GM20431 (cell line): ENCODE measurements around the gene LRCH1.

Source experiments
- in situ Hi-C: fragments of 300-500 bp; cut with MseI, MboI; formaldehyde crosslinking; loops from one replicate; pipeline ENCODE4 v1.15.0; 2020; ENCODE audit warnings: low sequenced_read_pairs; ENCODE audit not compliant: unreplicated experiment

LRCH1 gene

GRCh38 chr13:46582190-46582589 is 29.2 kb downstream of the LRCH1 start:
- in situ Hi-C loops, result no loop called here

DNA sequence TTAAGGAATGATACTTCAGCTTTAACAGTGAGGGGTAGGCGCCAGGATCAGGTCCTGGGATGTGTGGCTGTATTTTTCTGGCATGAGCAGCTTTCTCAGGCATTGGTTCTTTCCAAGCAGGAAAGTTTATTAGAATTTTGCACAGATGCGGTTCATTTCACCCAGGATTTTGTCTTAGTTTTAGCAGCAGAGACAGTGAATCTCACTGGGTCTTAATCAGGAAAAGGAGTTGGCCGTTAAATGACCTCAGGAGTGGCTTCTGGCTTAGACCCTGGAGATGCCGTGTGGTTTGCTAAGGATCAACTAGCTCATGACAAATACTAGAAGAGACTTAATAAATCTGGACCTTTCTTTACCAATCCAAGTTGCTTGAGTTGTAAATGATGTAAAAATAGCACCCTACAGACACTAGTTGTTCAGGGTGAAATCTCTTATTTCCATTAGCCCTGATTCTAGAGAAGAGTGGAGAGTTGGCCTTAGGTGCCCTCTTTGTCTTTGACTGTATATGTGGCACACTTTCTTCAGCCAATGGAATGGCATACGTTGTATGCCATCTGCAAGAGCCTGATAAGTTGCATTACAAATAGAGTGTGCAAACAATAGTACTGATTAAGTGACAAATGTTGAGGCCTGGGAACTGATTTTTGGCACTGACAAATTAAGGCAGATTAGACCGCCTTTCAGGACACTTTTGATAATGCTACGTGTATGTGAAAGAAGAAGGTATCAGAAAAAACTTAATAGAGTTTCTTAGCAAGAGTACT is 34.0 kb downstream of the LRCH1 start:
- in situ Hi-C loops, result no loop called here

- in situ Hi-C loops, result no loop called here
These were observed 34.9 kb downstream of the LRCH1 start for GRCh38 chr13:46587807-46588418.

DNA sequence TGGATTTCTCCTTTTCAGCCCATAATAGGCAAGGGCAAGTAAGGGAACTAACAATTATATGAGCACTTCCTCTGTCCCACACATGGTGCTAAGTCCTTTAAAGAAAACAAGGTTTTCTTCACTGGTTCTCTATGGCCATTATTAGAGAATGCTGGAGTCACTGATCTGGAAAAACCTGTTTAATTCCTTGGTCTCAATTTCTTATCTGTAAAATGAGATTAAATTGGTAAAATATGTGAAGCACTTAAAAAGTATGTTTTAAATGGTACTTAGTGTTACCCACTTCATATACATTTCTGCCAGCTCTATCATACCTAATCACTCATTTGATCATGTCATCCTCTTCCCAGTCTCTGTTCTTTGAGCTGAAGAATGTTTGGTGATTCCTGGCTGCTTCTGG is 39.4 kb downstream of the LRCH1 start:
- in situ Hi-C loops, result no loop called here

DNA sequence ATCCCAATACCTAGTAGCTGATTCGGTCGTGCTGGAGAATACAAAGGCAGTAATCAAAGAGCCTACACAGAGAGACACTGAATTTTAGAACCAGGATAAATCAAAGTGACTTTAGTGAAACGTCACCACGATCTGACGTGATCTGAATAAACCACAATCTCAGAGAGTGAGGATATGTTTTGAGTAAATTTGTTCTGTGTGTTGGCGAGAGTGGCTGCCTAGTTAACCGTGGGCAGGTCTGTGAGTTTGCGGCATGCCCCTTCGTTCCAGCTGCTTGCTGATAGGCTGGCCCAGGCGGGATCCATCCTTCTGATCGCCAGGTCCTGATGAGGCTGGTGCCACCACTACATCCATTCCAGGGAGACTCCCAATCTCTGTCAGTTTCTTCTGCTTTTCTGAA is 40.4 kb downstream of the LRCH1 start:
- in situ Hi-C loops, result no loop called here

GRCh38 chr13:46594374-46595078 is 41.6 kb downstream of the LRCH1 start:
- in situ Hi-C loops, result no loop called here

- in situ Hi-C loops, result no loop called here
These were observed 42.3 kb downstream of the LRCH1 start for GRCh38 chr13:46595136-46595884.

DNA sequence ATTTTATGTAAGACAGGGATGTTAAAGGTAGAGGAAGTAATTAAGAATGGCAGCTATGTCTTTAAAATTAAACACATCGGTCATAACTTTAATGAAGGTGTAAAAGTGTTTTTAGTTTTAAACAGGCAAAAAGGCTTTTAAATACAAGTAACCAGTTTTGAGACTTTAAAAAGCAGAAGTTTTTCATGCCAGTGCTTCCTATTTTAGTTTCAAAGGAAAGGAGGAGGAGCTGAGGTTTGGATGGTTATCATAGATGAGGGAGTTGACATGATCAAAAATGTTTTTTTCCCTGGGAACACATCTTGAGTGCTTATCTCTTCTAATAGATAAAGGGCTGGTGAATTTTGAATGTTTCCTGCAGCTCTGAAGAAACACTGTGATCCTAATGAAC is 42.9 kb downstream of the LRCH1 start:
- in situ Hi-C loops, result no loop called here

- in situ Hi-C loops, result no loop called here
These were observed 43.5 kb downstream of the LRCH1 start for GRCh38 chr13:46596466-46596865.

DNA sequence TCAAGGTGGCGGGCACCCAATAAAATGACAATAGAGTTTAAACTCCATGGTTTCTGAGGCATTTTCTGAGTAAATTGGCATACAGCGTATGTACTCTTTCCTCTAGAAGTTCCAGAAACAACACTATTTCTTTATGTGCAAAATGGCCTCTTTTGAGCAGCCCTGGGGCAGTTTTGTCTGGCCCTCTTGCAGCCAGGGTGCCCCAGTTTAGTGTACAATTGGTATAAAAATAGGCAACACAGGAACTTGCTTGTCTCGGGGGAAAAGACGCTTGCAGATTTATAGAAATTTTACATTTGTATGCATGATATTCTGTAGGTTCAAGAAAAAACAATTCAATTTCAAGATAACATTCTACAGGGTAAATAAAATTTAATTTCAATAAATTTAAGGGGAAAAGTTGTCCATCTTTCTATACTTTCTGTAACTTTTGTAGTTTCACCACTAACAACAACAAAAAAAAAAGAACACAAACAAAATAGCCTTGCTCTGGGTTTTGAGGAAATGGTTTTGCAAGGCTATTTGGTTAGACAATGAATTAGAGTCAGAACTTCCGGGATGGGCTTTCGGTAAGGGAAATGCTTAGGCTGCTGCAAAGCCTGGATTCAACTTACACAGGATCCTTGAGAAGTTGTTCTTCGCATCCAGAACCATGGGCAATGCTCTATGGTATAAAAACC is 45.3 kb downstream of the LRCH1 start:
- in situ Hi-C loops, result no loop called here

- in situ Hi-C loops, result no loop called here
These were observed 45.8 kb downstream of the LRCH1 start for GRCh38 chr13:46598820-46599180.

DNA sequence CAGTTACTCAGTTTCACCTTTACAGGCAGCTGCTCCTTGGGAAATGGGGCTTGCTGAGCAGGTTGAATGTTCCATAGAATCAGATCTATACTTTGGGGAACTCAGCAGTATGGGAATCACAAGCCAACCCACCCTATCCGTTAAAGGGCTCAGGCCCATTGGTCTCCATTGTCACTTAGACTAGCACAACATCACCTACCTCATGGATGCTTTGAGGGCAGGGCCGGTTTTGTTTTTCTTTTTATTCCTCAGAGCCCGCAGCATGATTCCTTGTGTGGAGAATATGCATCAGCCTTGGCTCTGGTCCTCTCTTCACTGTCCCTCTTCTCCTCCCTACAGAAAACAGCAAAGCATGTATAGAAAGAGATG is 48.0 kb downstream of the LRCH1 start:
- in situ Hi-C loops, result no loop called here

- in situ Hi-C loops, result no loop called here
These were observed 49.6 kb downstream of the LRCH1 start for GRCh38 chr13:46602531-46602930.

- in situ Hi-C loops, result no loop called here
These were observed 50.2 kb downstream of the LRCH1 start for GRCh38 chr13:46603165-46603603.

- in situ Hi-C loops, result no loop called here
These were observed 51.4 kb downstream of the LRCH1 start for GRCh38 chr13:46604226-46604990.

- in situ Hi-C loops, result no loop called here
These were observed 52.3 kb downstream of the LRCH1 start for GRCh38 chr13:46605076-46605824.

- in situ Hi-C loops, result no loop called here
These were observed 53.0 kb downstream of the LRCH1 start for GRCh38 chr13:46605825-46606554.

DNA sequence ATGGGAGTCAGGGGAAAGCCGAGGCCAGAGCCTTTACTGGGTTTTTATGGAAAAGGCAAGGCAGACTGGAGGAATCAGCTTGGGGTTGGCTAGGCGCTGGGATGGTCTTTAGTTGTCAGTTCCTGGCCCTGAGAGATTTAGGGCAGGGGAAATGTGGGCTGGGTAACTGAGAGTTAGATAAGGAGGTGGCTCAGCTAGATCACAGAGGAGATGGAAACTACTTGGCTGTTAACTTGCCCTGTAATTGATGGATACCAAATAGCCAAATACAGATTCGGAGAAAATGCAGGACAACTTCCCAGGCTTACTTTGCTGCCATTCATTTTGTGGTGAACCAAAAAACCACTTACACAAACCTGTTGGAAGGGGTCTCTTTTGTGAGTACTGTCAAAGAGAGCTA is 54.0 kb downstream of the LRCH1 start:
- in situ Hi-C loops, result no loop called here
